GM18909 (cell line): Measurements from ENCODE around the gene DLAT.
"Not testable (repeated sequence)": the region's sequence is repeated elsewhere in the genome, so short reads cannot be mapped to it uniquely, and the experiment has no call there.

Source experiments
- ATAC-seq: cut with Tn5 transposase; IDR thresholded peaks from one replicate; pipeline ENCODE4 v1.9.1; 2021; ENCODE audit warnings: mild to moderate bottlenecking; ENCODE audit not compliant: unreplicated experiment, poor library complexity

The DLAT gene

GRCh38 chr11:112004389-112004788 is 20.8 kb upstream of the DLAT start:
- ATAC-seq, result peak; percentile 86

DNA sequence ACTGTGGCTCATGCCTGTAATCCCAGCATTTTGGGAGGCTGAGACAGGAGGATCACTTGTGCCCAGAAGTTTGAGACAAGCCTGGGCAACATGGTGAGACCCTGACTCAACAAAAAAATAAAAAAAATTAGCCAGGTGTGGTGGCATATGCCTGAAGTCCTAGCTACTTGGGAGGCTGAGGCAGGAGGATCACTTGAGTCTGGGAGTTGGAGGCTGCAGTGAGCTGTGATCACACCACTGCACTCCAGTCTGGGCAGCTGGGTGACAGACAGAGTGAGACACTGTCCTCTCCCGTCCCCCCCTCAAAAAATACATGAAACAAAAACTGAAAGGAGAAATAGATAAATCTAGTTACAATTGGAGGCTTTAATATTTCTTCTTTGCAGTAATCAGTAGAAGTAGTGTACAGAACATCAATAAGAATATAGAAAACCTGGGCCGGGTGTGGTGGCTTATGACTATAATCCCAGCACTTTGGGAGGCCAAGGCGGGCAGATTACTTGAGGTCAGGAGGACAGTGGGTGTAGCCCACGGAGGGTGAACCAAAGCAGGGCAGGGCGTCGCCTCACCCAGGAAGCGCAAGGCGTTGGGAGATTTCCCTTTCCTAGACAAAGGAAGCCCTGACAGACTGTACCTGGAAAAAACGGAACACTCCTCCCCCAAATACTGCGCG is 19.6 kb upstream of the DLAT start:
- ATAC-seq, result no peak

- not testable (repeated sequence) for ATAC-seq
Observed at GRCh38 chr11:112006095-112006441, 19.1 kb upstream of the DLAT start.

DNA sequence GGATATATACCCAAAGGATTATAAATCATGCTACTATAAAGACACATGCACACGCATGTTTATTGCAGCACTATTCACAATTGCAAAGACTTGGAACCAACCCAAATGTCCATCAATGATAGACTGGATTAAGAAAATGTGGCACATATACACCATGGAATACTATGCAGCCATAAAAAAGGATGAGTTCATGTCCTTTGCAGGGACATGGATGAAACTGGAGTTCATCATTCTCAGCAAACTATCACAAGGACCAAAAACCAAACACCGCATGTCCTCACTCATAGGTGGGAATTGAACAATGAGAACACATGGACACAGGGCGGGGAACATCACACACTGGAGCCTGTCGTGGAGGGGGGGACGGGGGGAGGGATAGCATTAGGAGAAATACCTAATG is 13.8 kb upstream of the DLAT start:
- not testable (repeated sequence) for ATAC-seq

DNA sequence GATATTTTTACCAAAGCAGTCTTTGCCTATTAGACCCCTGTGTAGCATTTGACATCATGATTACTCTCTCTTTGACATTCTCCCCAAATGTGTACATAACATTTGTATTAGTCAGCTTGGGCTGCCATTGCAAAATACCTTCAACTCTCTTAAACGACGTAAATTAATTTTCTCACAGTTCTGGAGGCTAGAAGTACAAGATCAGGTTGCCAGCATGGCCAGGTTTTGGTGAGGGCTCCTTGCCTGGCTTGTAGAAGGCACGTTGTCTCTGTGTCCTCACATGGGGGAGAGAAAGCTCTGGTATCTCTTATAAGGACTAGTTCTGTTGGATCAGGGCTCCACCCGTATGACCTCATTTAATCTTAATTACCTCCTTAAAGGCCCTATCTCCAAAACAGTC is 12.3 kb upstream of the DLAT start:
- ATAC-seq, result no peak

DNA sequence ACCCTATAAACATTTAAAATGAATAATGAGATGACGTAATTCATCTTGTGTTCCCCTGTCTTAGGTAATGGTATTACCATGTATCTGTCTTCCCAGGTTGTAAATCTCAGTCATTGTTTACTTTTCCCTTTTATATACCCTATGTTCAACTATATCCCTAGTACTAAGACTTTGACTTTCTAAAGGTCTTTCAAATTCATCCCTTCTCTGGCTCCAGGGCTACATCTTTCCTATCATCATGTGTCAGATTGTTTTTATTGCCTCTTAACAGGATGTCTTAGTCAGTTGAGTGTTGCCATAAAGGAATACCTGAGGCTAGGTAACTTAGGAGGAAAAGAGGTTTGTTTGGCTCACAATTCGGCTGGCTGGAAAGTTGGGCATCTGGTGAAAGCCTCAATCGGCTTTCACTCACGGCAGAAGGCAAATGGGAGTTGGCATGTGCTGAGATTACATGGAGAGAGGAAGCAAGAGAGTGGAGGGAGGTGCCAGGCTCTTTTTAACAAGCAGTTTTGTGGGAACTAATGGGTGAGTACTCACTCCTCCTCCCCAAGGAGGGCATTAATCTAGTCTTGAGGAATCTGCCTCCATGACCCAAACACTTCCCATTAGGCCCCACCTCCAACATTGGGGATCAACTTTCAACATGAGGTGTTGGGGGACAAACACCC is 11.6 kb upstream of the DLAT start:
- no peak for ATAC-seq

DNA sequence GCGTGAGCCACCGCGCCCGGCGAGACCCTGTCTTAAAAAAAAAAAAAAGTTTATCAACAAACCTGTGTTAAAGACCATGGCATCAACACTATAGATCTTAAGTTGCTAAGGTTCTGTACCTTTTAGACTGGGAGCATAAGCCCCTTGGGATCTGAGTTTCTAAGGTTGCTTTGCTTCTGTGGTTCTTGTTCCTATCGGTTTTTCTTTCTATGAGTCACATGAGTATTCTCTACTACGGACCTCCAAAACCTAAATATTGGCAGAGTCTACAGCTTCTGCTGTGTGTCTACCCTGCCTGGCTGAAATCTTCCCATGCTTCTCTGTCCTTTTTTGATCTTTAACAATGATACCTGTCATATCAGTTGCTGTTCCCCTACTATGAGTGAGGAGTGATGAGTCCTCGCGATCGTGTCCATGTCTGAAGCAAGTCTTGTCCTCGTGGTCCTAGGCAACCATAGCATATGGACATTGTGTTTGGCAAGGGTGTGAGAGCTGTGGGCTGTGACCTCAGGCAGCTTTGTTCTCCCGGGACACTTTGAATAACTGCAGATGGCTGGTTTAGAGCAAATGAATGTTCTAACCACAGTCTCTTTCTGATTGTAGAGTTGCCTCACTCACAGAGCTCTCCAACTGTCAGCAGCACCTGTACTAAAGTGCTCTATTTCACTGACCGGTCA is 9.0 kb upstream of the DLAT start:
- peak; percentile 79 for ATAC-seq

DNA sequence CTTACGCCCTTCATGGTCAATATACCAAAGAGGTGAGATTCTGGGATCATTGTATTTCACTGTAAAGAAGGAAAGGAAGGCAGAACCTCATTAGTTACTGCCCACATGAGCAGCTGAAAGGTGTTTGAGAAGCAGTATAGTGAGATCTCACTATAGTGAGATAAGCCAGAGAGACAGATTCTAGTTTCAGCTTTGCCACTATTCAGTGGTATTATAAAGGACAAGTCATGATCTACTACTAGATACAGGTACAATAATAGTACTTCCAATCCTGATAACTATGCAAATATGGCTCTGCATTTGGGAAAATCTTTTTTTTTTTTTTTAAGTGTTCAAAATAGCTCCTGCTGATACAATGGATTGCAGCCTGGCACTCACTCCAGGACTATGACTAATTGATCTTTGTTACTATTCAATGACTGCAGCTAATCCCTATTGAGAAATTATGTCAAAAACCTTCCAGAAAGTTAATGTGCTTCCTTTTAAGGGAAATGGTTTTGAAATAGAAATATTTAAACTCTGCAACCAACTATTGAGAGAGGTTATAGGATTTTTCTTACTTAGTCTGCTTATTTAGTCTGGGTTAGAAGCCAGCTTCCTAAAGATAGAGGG is 8.3 kb upstream of the DLAT start:
- peak; percentile 46 for ATAC-seq

DNA sequence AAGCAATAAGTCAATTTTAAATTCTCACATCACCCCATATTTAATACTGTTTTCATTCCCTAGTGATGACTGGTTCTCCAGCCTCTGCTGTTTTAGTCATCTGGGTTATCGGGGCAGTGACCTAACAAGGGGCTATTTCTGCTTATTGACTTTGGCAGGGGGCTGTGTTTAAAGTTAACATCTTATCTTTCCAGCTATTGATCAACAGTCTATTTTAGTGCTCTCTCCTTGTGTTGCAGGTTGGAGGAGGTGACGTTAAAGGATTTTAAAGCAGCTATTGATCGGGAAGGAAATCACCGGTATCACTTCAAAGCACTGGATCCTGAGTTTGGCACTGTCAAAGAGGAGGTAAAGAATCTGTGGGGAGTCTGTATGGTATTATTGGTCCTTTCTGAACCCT is 7.7 kb upstream of the DLAT start:
- ATAC-seq, result no peak

DNA sequence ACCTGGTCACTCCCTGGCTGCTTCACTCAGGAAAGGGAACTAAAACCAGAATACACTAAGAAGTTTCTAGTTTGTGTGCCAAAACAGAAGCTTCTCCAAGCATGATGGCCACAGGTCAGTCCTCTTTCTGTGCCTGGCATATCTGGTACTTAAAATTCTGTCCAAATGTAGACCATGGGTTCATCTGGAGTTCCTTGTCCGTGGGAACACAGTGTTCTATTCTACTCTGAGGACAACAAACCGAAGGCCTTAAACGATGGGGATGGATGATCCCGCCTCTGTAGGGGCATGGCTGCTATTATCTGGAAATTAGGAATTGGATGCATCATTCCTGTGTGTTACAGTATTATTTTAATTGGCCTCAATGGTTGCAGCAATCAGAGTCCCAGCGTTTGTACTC is 6.1 kb upstream of the DLAT start:
- ATAC-seq, result no peak

GRCh38 chr11:112023104-112023503 is 2.1 kb upstream of the DLAT start:
- ATAC-seq, result no peak

GRCh38 chr11:112024178-112024772 is 933 bp upstream of the DLAT start:
- ATAC-seq, result peak; percentile 36

GRCh38 chr11:112025707-112026106 is 499 bp downstream of the DLAT start:
- peak; percentile 1 for ATAC-seq

- ATAC-seq, result not testable (repeated sequence)
Observed at GRCh38 chr11:112026784-112027410, 1.7 kb downstream of the DLAT start.

DNA sequence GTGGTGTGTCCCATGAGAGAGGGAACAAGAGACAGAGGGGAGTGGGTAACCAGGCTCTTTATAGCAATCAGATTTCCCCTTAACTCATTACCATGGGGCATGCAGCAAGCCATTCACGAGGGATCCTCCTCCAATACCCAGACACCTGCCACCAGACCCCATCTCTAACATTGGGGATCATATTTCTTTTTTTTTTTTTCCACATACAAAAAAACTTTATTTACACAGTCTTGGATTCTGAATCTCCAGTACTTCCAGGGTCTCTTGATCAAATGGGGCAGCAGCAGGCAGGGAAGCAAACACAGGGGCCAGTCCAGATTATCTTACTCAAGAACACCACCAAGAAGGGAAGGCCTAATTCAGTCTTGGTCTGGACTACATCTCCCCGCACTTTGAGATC is 4.3 kb downstream of the DLAT start:
- ATAC-seq, result no peak

GRCh38 chr11:112033902-112034301 is 8.7 kb downstream of the DLAT start:
- ATAC-seq, result no peak

- ATAC-seq, result no peak
Observed at GRCh38 chr11:112037527-112037926, 12.3 kb downstream of the DLAT start.

DNA sequence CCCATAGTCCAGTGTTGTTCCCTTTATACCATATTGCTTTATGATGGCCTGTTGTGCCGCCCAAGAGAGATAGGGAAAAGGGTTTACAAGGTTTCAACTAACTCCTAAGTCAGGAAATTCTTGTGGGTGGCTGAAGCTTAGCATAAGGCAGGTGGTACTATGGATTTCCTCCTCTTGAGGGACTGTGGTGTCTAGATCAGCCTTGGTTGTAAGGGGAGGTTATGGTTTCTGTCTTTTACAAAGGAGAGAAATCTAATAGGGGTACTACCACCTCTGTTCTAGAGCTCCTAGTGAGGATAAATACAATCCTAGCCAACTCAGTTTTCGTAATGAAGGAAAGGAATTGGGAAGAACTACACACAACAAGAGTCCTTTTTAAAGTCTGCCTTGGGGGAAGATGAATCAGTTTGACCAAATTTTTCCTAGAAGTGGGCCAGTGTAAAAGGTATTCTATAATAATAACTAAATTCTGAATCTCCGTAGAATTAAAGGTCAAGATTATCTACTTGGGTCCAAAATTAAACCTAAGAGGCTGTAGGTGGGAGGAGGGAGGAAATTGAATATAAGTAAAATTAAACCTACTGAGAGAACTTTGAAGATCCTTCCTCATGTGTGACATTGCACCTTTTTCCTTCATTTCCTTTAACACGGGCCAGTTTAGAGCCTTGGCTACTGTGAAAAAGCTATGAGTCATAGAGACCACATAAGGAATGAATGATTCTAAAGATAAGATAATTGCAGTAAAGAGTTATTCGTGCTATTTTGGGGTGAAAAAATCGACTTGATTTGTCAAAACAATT is 17.2 kb downstream of the DLAT start:
- ATAC-seq, result no peak

DNA sequence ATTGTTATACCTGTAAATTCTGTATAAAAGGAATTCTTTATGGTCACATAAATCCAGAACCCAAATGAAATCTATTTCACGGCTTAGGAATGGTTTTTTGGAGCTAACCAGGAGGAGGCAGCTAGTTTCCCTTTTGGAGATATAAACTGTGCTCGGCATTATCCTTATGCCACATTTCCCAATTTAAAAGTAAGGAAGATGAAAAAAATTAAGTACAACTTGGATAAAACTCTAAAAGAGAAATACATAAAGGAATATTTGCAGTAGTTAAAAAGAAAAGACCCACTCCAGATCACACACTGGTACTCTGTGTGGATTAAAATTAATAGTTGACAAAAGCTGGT is 17.7 kb downstream of the DLAT start:
- no peak for ATAC-seq

- ATAC-seq, result no peak
Observed at GRCh38 chr11:112044961-112045360, 19.8 kb downstream of the DLAT start.
